ENCODE measurements around the gene GLT8D1. TPM values are rescaled to one million over a fixed set of nuclear protein-coding genes. Genes with fewer than 3 reads are reported as not detected.

GLT8D1 gene
- total and polyA plus RNA-seq, 2 of the 13 experiments (the other 11 are each of a cell fraction or from before 2014, with no cell fraction given), result 110 to 121 TPM

DNA sequence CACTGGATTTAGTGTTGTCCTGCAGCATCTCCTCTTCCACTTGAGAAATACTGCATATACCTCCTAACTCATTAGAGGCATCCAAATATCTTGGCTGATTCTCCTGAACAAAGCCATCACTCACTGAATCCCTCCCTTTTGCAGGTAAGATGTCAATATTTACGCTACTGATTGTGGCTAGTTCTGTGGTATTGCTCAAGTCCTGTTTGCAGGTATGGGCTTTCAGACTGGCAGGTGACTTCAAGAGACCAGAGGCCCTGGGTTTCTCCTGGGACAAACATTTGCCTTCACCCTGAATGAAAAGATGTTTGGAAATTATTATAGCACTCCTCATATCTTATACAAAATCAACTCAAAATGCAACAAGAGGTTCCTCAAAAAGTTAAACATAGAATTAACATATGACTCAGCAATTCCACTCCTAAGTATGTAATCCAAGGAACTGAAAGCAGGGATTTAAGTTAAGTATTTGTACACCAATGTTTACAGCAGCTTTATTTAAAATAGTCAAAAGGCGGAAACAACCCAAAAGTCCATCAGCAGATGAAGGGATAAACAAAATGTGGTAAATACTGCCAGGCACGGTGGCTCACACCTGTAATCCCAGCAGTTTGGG, 46.6 kb upstream of the GLT8D1 start (continued):
- TF ChIP-seq ZNF432 (CRISPR knock-in tag; IDR thresholded peaks at IDR 0.05; ENCODE audit: borderline replicate concordance) (no peak), RAD21 (CRISPR knock-in tag; IDR thresholded peaks at IDR 0.05) (no peak), ZNF274 (CRISPR knock-in tag; IDR thresholded peaks at IDR 0.05) (no peak), ARID5B (CRISPR knock-in tag; IDR thresholded peaks at IDR 0.05) (peak; percentile 22; the same call in 1 of the 2 replicates), MYC (CRISPR knock-in tag; IDR thresholded peaks at IDR 0.05; ENCODE audit: borderline replicate concordance) (no peak), GATAD2A (CRISPR knock-in tag; IDR thresholded peaks at IDR 0.05) (peak; percentile 74), ZNF335 (CRISPR knock-in tag; IDR thresholded peaks at IDR 0.05) (no peak), ZNF557 (CRISPR knock-in tag; IDR thresholded peaks at IDR 0.05) (no peak), FOXA3 (CRISPR knock-in tag; IDR thresholded peaks at IDR 0.05) (peak; percentile 74), MAFK (conservative IDR thresholded peaks at IDR 0.05 in 1 of 2, IDR thresholded peaks at IDR 0.05 in 1 of 2; ENCODE audit: low read length in 2 of 2) (peak; percentile 74 to 83), KDM2A (CRISPR knock-in tag; IDR thresholded peaks at IDR 0.05; ENCODE audit: borderline replicate concordance, low read depth) (no peak), TIGD3 (CRISPR knock-in tag; IDR thresholded peaks at IDR 0.05; ENCODE audit: borderline replicate concordance) (no peak), ZSCAN20 (CRISPR knock-in tag; IDR thresholded peaks at IDR 0.05; ENCODE audit: borderline replicate concordance) (no peak), ZEB1 (IDR thresholded peaks at IDR 0.05; ENCODE audit: insufficient replicate concordance, low read depth) (peak; percentile 86), TOE1 (CRISPR knock-in tag; IDR thresholded peaks at IDR 0.05) (no peak), JUN (CRISPR knock-in tag; IDR thresholded peaks at IDR 0.05) (no peak), REXO4 (CRISPR knock-in tag; IDR thresholded peaks at IDR 0.05; ENCODE audit: borderline replicate concordance) (no peak), MTF1 (CRISPR knock-in tag; IDR thresholded peaks at IDR 0.05) (no peak), POLR2G (IDR thresholded peaks at IDR 0.05; ENCODE audit: low read depth, low read length) (no peak), ETS1 (CRISPR knock-in tag; IDR thresholded peaks at IDR 0.05) (no peak), SOX6 (IDR thresholded peaks at IDR 0.05) (no peak), SOX6 (CRISPR knock-in tag; IDR thresholded peaks at IDR 0.05) (peak; percentile 13; the same call in 1 of the 2 replicates), ZBTB21 (CRISPR knock-in tag; IDR thresholded peaks at IDR 0.05) (no peak), ZFP36L1 (CRISPR knock-in tag; IDR thresholded peaks at IDR 0.05) (no peak), ZBTB38 (CRISPR knock-in tag; IDR thresholded peaks at IDR 0.05) (no peak)
- TF ChIP-seq, protein P1, sequence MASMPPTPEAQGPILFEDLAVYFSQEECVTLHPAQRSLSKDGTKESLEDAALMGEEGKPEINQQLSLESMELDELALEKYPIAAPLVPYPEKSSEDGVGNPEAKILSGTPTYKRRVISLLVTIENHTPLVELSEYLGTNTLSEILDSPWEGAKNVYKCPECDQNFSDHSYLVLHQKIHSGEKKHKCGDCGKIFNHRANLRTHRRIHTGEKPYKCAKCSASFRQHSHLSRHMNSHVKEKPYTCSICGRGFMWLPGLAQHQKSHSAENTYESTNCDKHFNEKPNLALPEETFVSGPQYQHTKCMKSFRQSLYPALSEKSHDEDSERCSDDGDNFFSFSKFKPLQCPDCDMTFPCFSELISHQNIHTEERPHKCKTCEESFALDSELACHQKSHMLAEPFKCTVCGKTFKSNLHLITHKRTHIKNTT (CRISPR knock-in tag; IDR thresholded peaks at IDR 0.05), result no peak

All from HepG2 (cell line).